ENCODE data around the gene EXOC7. TPM values are rescaled to one million over a fixed set of nuclear protein-coding genes. Genes with fewer than 3 reads are reported as not detected.

EXOC7 gene
- total and polyA plus RNA-seq, 7 experiments from 2014 or later: 46.6 to 204 (median 121) TPM

- ATAC-seq: no peak
- Mint-ChIP-seq H3K27ac (peak overlapping the region in 2 of 9 donors; percentile 83 to 86), H3K4me3 (peak overlapping the region in 2 of 10 donors; percentile 54 to 75), H3K9me3 (peaks cover 0 to 1% (median 0%) of the 10 kb centered on the region in 11 donors), H3K4me1 (peaks cover 18 to 31% (median 23%) of the 10 kb centered on the region in 7 donors), H3K27me3 (peaks cover 0 to 20% (median 0%) of the 10 kb centered on the region in 5 donors), H3K36me3 (no peaks in the 10 kb centered on the region)
- no peaks in the 10 kb centered on the region for H3K36me3 ChIP-seq (ENCODE audit: control insufficient read depth in 2 of 3, insufficient read depth in 3 of 3, low read length in 3 of 3)
- no peak overlapping the region for H3K4me3 ChIP-seq (ENCODE audit: low read length)
- no peak for DNase-seq
- ChIA-PET POLR2A (interaction anchor here (0.7 to 5.3 kb wide), 5 partner anchors 9 to 131 kb away, joined by 3 to 35 read pairs (median 5); no protein-coding TSS in a partner anchor), CTCF (interaction anchor here (0.9 to 4.5 kb wide), 2 partner anchors 9 to 45 kb away, joined by 4 to 19 read pairs; no protein-coding TSS in a partner anchor)
- no peaks in the 10 kb centered on the region for H3K9me3 ChIP-seq (ENCODE audit: control insufficient read depth in 2 of 3, low read length in 3 of 3)
- intact Hi-C loops (cut with micrococcal nuclease): no loop called here
- no peaks in the 10 kb centered on the region for H3K27me3 ChIP-seq (ENCODE audit: control insufficient read depth in 2 of 2, insufficient read depth in 2 of 2, low read length in 2 of 2)
- no peak overlapping the region for H3K27ac ChIP-seq (ENCODE audit: low read depth, low read length)
- peaks cover 0 to 19% of the 10 kb centered on the region in 2 donors for H3K4me1 ChIP-seq (ENCODE audit: control insufficient read depth in 2 of 2, insufficient read depth in 2 of 2, low read length in 2 of 2)
Observed at GRCh38 chr17:76135810-76136188, 32.2 kb upstream of the EXOC7 start.

- peak overlapping the region in 8 of 10 donors; percentile 8 to 83 (median 64) for H3K4me3 Mint-ChIP-seq
- peaks cover 0 to 1% (median 0%) of the 10 kb centered on the region in 11 donors for H3K9me3 Mint-ChIP-seq
- H3K4me3 ChIP-seq (ENCODE audit: low read length): no peak overlapping the region
- ChIA-PET CTCF (interaction anchor here (0.6 to 4.5 kb wide), 5 partner anchors 9 to 46 kb away, joined by 3 to 19 read pairs (median 4); no protein-coding TSS in a partner anchor), POLR2A (interaction anchor here (0.7 to 5.3 kb wide), 11 partner anchors 9 to 147 kb away, joined by 3 to 35 read pairs (median 4); no protein-coding TSS in a partner anchor)
- DNase-seq: no peak
- peak overlapping the region in 8 of 9 donors; percentile 5 to 86 (median 72) for H3K27ac Mint-ChIP-seq
- no peak overlapping the region for H3K27ac ChIP-seq (ENCODE audit: low read depth, low read length)
- H3K36me3 Mint-ChIP-seq: no peaks in the 10 kb centered on the region
- intact Hi-C loops (cut with micrococcal nuclease): no loop called here
- peaks cover 0 to 17% (median 0%) of the 10 kb centered on the region in 5 donors for H3K27me3 Mint-ChIP-seq
- peaks cover 14 to 27% (median 20%) of the 10 kb centered on the region in 7 donors for H3K4me1 Mint-ChIP-seq
- H3K4me1 ChIP-seq (ENCODE audit: control insufficient read depth in 2 of 2, insufficient read depth in 2 of 2, low read length in 2 of 2): peaks cover 0 to 13% of the 10 kb centered on the region in 2 donors
- H3K36me3 ChIP-seq (ENCODE audit: control insufficient read depth in 2 of 3, insufficient read depth in 3 of 3, low read length in 3 of 3): no peaks in the 10 kb centered on the region
- no peak for ATAC-seq
- no peaks in the 10 kb centered on the region for H3K27me3 ChIP-seq (ENCODE audit: control insufficient read depth in 2 of 2, insufficient read depth in 2 of 2, low read length in 2 of 2)
- no peaks in the 10 kb centered on the region for H3K9me3 ChIP-seq (ENCODE audit: control insufficient read depth in 2 of 3, low read length in 3 of 3)
Observed at GRCh38 chr17:76134911-76135809, 31.6 kb upstream of the EXOC7 start.

- Histone ChIP-seq H3K9me3 (ENCODE audit: control insufficient read depth in 2 of 3, low read length in 3 of 3) (no peaks in the 10 kb centered on the region), H3K36me3 (ENCODE audit: control insufficient read depth in 2 of 3, insufficient read depth in 3 of 3, low read length in 3 of 3) (no peaks in the 10 kb centered on the region), H3K27me3 (ENCODE audit: control insufficient read depth in 2 of 2, insufficient read depth in 2 of 2, low read length in 2 of 2) (no peaks in the 10 kb centered on the region), H3K4me1 (ENCODE audit: control insufficient read depth in 2 of 2, insufficient read depth in 2 of 2, low read length in 2 of 2) (peaks cover 0 to 13% of the 10 kb centered on the region in 2 donors), H3K4me3 (ENCODE audit: low read length) (no peak overlapping the region), H3K27ac (ENCODE audit: low read depth, low read length) (no peak overlapping the region)
- POLR2A ChIA-PET: interaction anchor here (0.7 to 5.3 kb wide), 4 partner anchors 12 to 168 kb away, joined by 3 to 35 read pairs (median 4); no protein-coding TSS in a partner anchor
- H3K36me3 Mint-ChIP-seq: no peaks in the 10 kb centered on the region
- CTCF ChIA-PET: interaction anchor here (0.6 to 4.5 kb wide), 6 partner anchors 10 to 128 kb away, joined by 3 to 19 read pairs (median 6); no protein-coding TSS in a partner anchor
- intact Hi-C loops (cut with micrococcal nuclease): no loop called here
- H3K4me1 Mint-ChIP-seq: peaks cover 14 to 24% (median 16%) of the 10 kb centered on the region in 7 donors
- no peak for ATAC-seq
- DNase-seq: no peak
- H3K9me3 Mint-ChIP-seq: peaks cover 0 to 1% (median 0%) of the 10 kb centered on the region in 11 donors
- H3K4me3 Mint-ChIP-seq: no peak overlapping the region
- peaks cover 0 to 2% (median 0%) of the 10 kb centered on the region in 5 donors for H3K27me3 Mint-ChIP-seq
- no peak overlapping the region for H3K27ac Mint-ChIP-seq
Observed at GRCh38 chr17:76132574-76133338, 29.2 kb upstream of the EXOC7 start.

GRCh38 chr17:76131692-76132573 is 28.3 kb upstream of the EXOC7 start:
- H3K27ac ChIP-seq (ENCODE audit: low read depth, low read length): no peak overlapping the region
- no peak overlapping the region for H3K4me3 Mint-ChIP-seq
- no peak overlapping the region for H3K4me3 ChIP-seq (ENCODE audit: low read length)
- H3K36me3 Mint-ChIP-seq: no peaks in the 10 kb centered on the region
- DNase-seq (no peak), ATAC-seq (no peak)
- POLR2A ChIA-PET: interaction anchor here (1.1 to 5.3 kb wide), 3 partner anchors 13 to 168 kb away, joined by 3 to 35 read pairs (median 4); no protein-coding TSS in a partner anchor
- no peaks in the 10 kb centered on the region for H3K27me3 ChIP-seq (ENCODE audit: control insufficient read depth in 2 of 2, insufficient read depth in 2 of 2, low read length in 2 of 2)
- H3K9me3 ChIP-seq (ENCODE audit: control insufficient read depth in 2 of 3, low read length in 3 of 3): no peaks in the 10 kb centered on the region
- H3K4me1 ChIP-seq (ENCODE audit: control insufficient read depth in 2 of 2, insufficient read depth in 2 of 2, low read length in 2 of 2): peaks cover 0 to 17% of the 10 kb centered on the region in 2 donors
- intact Hi-C loops (cut with micrococcal nuclease): no loop called here
- no peaks in the 10 kb centered on the region for H3K9me3 Mint-ChIP-seq
- peaks cover 19 to 26% (median 22%) of the 10 kb centered on the region in 7 donors for H3K4me1 Mint-ChIP-seq
- H3K36me3 ChIP-seq (ENCODE audit: control insufficient read depth in 2 of 3, insufficient read depth in 3 of 3, low read length in 3 of 3): no peaks in the 10 kb centered on the region
- H3K27ac Mint-ChIP-seq: peak overlapping the region in 3 of 9 donors; percentile 14 to 71 (median 17)
- CTCF ChIA-PET: interaction anchor here (0.6 to 4.5 kb wide), 6 partner anchors 9 to 148 kb away, joined by 3 to 19 read pairs (median 8); no protein-coding TSS in a partner anchor
- H3K27me3 Mint-ChIP-seq: peaks cover 0 to 2% (median 0%) of the 10 kb centered on the region in 5 donors

- Histone ChIP-seq H3K4me3 (ENCODE audit: low read length) (no peak overlapping the region), H3K4me1 (ENCODE audit: control insufficient read depth in 2 of 2, insufficient read depth in 2 of 2, low read length in 2 of 2) (peaks cover 0 to 23% of the 10 kb centered on the region in 2 donors), H3K27me3 (ENCODE audit: control insufficient read depth in 2 of 2, insufficient read depth in 2 of 2, low read length in 2 of 2) (no peaks in the 10 kb centered on the region), H3K27ac (ENCODE audit: low read depth, low read length) (no peak overlapping the region), H3K9me3 (ENCODE audit: control insufficient read depth in 2 of 3, low read length in 3 of 3) (no peaks in the 10 kb centered on the region), H3K36me3 (ENCODE audit: control insufficient read depth in 2 of 3, insufficient read depth in 3 of 3, low read length in 3 of 3) (no peaks in the 10 kb centered on the region)
- Mint-ChIP-seq H3K4me3 (no peak overlapping the region), H3K36me3 (no peaks in the 10 kb centered on the region), H3K4me1 (peaks cover 27 to 34% (median 28%) of the 10 kb centered on the region in 7 donors), H3K9me3 (no peaks in the 10 kb centered on the region), H3K27me3 (peaks cover 0 to 2% (median 0%) of the 10 kb centered on the region in 5 donors), H3K27ac (peak overlapping the region in 3 of 9 donors; percentile 14 to 71 (median 17))
- ATAC-seq: no peak
- POLR2A ChIA-PET: interaction anchor here (0.7 to 6.5 kb wide), 3 partner anchors 12 to 107 kb away, joined by 4 to 51 read pairs (median 4); partner anchors contain the start of gene FOXJ1
- intact Hi-C loops (cut with micrococcal nuclease): no loop called here
- DNase-seq: no peak
- CTCF ChIA-PET: interaction anchor here (1.2 to 2.7 kb wide), 3 partner anchors 49 to 153 kb away, joined by 3 to 8 read pairs (median 6); no protein-coding TSS in a partner anchor
Observed at GRCh38 chr17:76131051-76131691, 27.6 kb upstream of the EXOC7 start.

All from naive thymus-derived CD4-positive, alpha-beta T cell (primary cell).